GM12878 (cell line): Measurements from ENCODE around the gene STK11. TPM values are rescaled to one million over a fixed set of nuclear protein-coding genes. Genes with fewer than 3 reads are reported as not detected.

Source experiments
- ATAC-seq: fragments of 200-7000 bp; cut with Tn5 transposase; 3 replicates; pipeline ENCODE4 v1.9.1; 2020; ENCODE audit warnings: mild to moderate bottlenecking, moderate library complexity
- BruUV-seq: library from RNA; stranded (reverse); fragments of 400-500 nt; replicated peaks from 2 replicates; lab custom pipeline; 2021; lab: Mats Ljungman, UMichigan
- CTCF ChIA-PET: fragments of 300-600 bp; sonication (Branson Sonifier 250); formaldehyde crosslinking; extraction: SDS; loops from one replicate; lab custom pipeline; 2021; ENCODE audit warnings: inconsistent platforms; lab: Yijun Ruan, JAX
- POLR2A ChIA-PET: fragments of 350-600 bp; formaldehyde crosslinking; extraction: SDS; loops from one replicate; lab custom pipeline; 2021; ENCODE audit warnings: inconsistent platforms; lab: Charles Lee
- RAD21 ChIA-PET: fragments of 300-600 bp; sonication (Branson Sonifier 250); formaldehyde crosslinking; loops from one replicate; lab custom pipeline; 2023; ENCODE audit warnings: antibody characterized with exemption; ENCODE audit not compliant: unreplicated experiment; lab: Charles Lee
- SMC1A ChIA-PET: fragments of 300-600 bp; sonication (Branson Sonifier 250); formaldehyde crosslinking; loops from one replicate; lab custom pipeline; 2023; ENCODE audit not compliant: unreplicated experiment, uncharacterized antibody; lab: Charles Lee
- DNase-seq: peaks from one replicate; pipeline ENCODE4 v3.0.0-alpha.2; 2011; ENCODE audit warnings: low read depth, low spot score
- FAIRE-seq: peaks from 3 replicates; lab custom pipeline; 2011; peaks lifted over from hg19 to GRCh38; lab: Jason Lieb, UNC
- H2AFZ ChIP-seq: 2 replicates; pipeline ENCODE4 v1.6.0; 2011; ENCODE audit warnings: low read depth, low read length, control low read depth; ENCODE audit not compliant: control insufficient read depth
- H3K27ac ChIP-seq: 2 replicates; pipeline ENCODE4 v1.5.1; 2011; ENCODE audit warnings: control low read depth; ENCODE audit not compliant: control insufficient read depth, insufficient read depth
- H3K27me3 ChIP-seq, 2 experiments: replicated peaks in 1 of 2; 2 replicates each; pipeline versions ENCODE4 v1.6.0 to v1.6.1; 2011; ENCODE audit warnings: low read length in 1 of 2; ENCODE audit not compliant: control insufficient read depth in 2 of 2, insufficient read depth in 2 of 2
- H3K36me3 ChIP-seq, 2 experiments: 2 replicates each; pipeline ENCODE4 v1.5.1; 2011; ENCODE audit warnings: low read length in 1 of 2; ENCODE audit not compliant: control insufficient read depth in 2 of 2, insufficient read depth in 2 of 2
- H3K4me1 ChIP-seq: 2 replicates; pipeline ENCODE4 v1.6.1; 2011; ENCODE audit warnings: mild to moderate bottlenecking, low read length, moderate library complexity, mixed read lengths; ENCODE audit not compliant: control insufficient read depth, insufficient read depth
- H3K4me2 ChIP-seq: 2 replicates; pipeline ENCODE4 v1.6.0; 2011; ENCODE audit warnings: control low read depth; ENCODE audit not compliant: control insufficient read depth, insufficient read depth
- H3K4me3 ChIP-seq: fragments of 200-600 bp; sonication (generic); 2 replicates; pipeline ENCODE4 v1.5.1; 2016
- H3K79me2 ChIP-seq: 2 replicates; pipeline ENCODE4 v1.6.0; 2011; ENCODE audit warnings: low read length; ENCODE audit not compliant: control insufficient read depth, insufficient read depth
- H3K9ac ChIP-seq: 2 replicates; pipeline ENCODE4 v1.8.0; 2011; ENCODE audit warnings: low read length, control low read depth, mixed read lengths; ENCODE audit not compliant: control insufficient read depth, insufficient read depth
- H3K9me3 ChIP-seq: replicated peaks from 3 replicates; pipeline ENCODE4 v1.5.1; 2011; ENCODE audit warnings: mild to moderate bottlenecking, low read length; ENCODE audit not compliant: control insufficient read depth, insufficient read depth
- H4K20me1 ChIP-seq: 2 replicates; pipeline ENCODE4 v1.6.0; 2011; ENCODE audit not compliant: control insufficient read depth, insufficient read depth
- CBFB ChIP-seq: IDR thresholded peaks from 2 replicates; pipeline ENCODE4 v1.6.1; 2016; ENCODE audit warnings: antibody characterized with exemption, low read depth
- CHD4 ChIP-seq: fragments of 200-600 bp; sonication (generic); IDR thresholded peaks from 2 replicates; pipeline ENCODE4 v1.6.1; 2016; ENCODE audit warnings: mild to moderate bottlenecking
- ESRRA ChIP-seq: IDR thresholded peaks from 2 replicates; pipeline ENCODE4 v1.6.1; 2012; ENCODE audit warnings: mild to moderate bottlenecking, low read length, improper control_type of control experiment
- IKZF2 ChIP-seq, 2 experiments: fragments of 450-650 bp; IDR thresholded peaks; 2 replicates each; pipeline ENCODE4 v1.6.1; 2017; ENCODE audit warnings: mild to moderate bottlenecking in 2 of 2, moderate library complexity in 2 of 2
- IRF4 ChIP-seq: IDR thresholded peaks from 2 replicates; pipeline ENCODE4 v1.6.1; 2011; ENCODE audit warnings: low read depth, low read length
- MYC ChIP-seq: IDR thresholded peaks from 2 replicates; pipeline ENCODE4 v1.6.1; 2011; ENCODE audit warnings: mild to moderate bottlenecking, low read length, moderate library complexity, inconsistent platforms; ENCODE audit not compliant: insufficient read depth, insufficient replicate concordance, insufficient read length, severe bottlenecking
- NR2F1 ChIP-seq: fragments of 450-650 bp; conservative IDR thresholded peaks from 2 replicates; pipeline ENCODE4 v1.6.1; 2017; ENCODE audit warnings: mild to moderate bottlenecking
- PML ChIP-seq: IDR thresholded peaks from 2 replicates; pipeline ENCODE4 v1.6.1; 2012; ENCODE audit warnings: low read length, inconsistent platforms
- TCF3 ChIP-seq: IDR thresholded peaks from 2 replicates; pipeline ENCODE4 v1.6.1; 2012; ENCODE audit warnings: low read depth, mild to moderate bottlenecking, low read length, borderline replicate concordance; ENCODE audit not compliant: insufficient read depth
- ZNF217 ChIP-seq: fragments of 450-650 bp; IDR thresholded peaks from 2 replicates; pipeline ENCODE4 v1.6.1; 2017; ENCODE audit warnings: antibody characterized with exemption, mild to moderate bottlenecking
- WGBS: methylation state at CpG from one replicate; pipeline ENCODE4 v1.1.6; 2016; ENCODE audit warnings: low lambda C conversion rate; ENCODE audit not compliant: insufficient replicate concordance, insufficient coverage; ENCODE audit errors: missing lambda C conversion rate; 5-methylcytosine and 5-hydroxymethylcytosine counted together
- in situ Hi-C: fragments of 300-500 bp; cut with MboI; formaldehyde crosslinking; loops from 9 replicates; pipeline ENCODE4 v1.14.3; 2018; ENCODE audit warnings: mixed read lengths
- intact Hi-C: fragments of 100-400 bp; cut with micrococcal nuclease; formaldehyde crosslinking; loops from one replicate; pipeline ENCODE4 v1.14.2; 2022; ENCODE audit not compliant: unreplicated experiment
- polyA plus RNA-seq, 11 experiments: library from polyadenylated mRNA; depleted of rRNA in 4 of 11; unstranded in 6 of 11; stranded (reverse) in 5 of 11; fragments of >200 nt; fragmentation: Nextera tagmentation in 4 of 11; fragmentation: Illumina TruSeq in 1 of 11; extraction: Ambion mirVana in 4 of 11; extraction: Trizol in 1 of 11; gene quantifications; 1 replicate in 1 of 11; 2 replicates in 10 of 11; pipeline versions ENCODE4 v1.2.1 to v1.2.3, GENCODE V29; 2011 to 2016; ENCODE audit warnings: inconsistent platforms in 2 of 11, missing spikeins in 2 of 11, low read depth in 1 of 11
- total RNA-seq, 4 experiments: library from RNA; depleted of rRNA in 3 of 4; stranded (reverse); fragments of >200 nt in 3 of 4; fragmentation: Illumina TruSeq in 1 of 4; extraction: Trizol in 1 of 4; gene quantifications; 2 replicates each; pipeline versions ENCODE4 v1.2.1 to v1.2.3, GENCODE V29; 2013 to 2021
- TF ChIP-seq, protein P1 (sequence below): fragments of 450-650 bp; IDR thresholded peaks from 2 replicates; pipeline ENCODE4 v1.6.1; 2017; ENCODE audit warnings: mild to moderate bottlenecking
- TF ChIP-seq, protein P2 (sequence below): IDR thresholded peaks from 2 replicates; pipeline ENCODE4 v1.6.1; 2011; ENCODE audit warnings: mild to moderate bottlenecking, low read depth, low read length, moderate library complexity; ENCODE audit not compliant: insufficient replicate concordance

Gene STK11
- total and polyA plus RNA-seq, 10 of the 15 experiments (the other 5 are each of a cell fraction or from before 2014, with no cell fraction given), result 0.33 to 71.0 (median 23.8) TPM

GRCh38 chr19:1234051-1234954 is 28.7 kb downstream of the STK11 start:
- no TSS peak for BruUV-seq
- no peak overlapping the region for H2AFZ ChIP-seq
- no peak for ATAC-seq
- ChIA-PET RAD21 (no interaction called here), POLR2A (no interaction called here), SMC1A (no interaction called here), CTCF (no interaction called here)
- no peak for DNase-seq
- no peak overlapping the region for H3K9ac ChIP-seq
- no peak overlapping the region for H3K4me3 ChIP-seq
- no peaks in the 10 kb centered on the region for H3K36me3 ChIP-seq
- H3K4me2 ChIP-seq, result no peak overlapping the region
- in situ Hi-C loops (no loop called here), intact Hi-C loops (no loop called here)
- H3K79me2 ChIP-seq, result no peaks in the 10 kb centered on the region
- no peaks in the 10 kb centered on the region; the same call in 2 of the 3 replicates for H3K9me3 ChIP-seq
- TF ChIP-seq, protein P1, sequence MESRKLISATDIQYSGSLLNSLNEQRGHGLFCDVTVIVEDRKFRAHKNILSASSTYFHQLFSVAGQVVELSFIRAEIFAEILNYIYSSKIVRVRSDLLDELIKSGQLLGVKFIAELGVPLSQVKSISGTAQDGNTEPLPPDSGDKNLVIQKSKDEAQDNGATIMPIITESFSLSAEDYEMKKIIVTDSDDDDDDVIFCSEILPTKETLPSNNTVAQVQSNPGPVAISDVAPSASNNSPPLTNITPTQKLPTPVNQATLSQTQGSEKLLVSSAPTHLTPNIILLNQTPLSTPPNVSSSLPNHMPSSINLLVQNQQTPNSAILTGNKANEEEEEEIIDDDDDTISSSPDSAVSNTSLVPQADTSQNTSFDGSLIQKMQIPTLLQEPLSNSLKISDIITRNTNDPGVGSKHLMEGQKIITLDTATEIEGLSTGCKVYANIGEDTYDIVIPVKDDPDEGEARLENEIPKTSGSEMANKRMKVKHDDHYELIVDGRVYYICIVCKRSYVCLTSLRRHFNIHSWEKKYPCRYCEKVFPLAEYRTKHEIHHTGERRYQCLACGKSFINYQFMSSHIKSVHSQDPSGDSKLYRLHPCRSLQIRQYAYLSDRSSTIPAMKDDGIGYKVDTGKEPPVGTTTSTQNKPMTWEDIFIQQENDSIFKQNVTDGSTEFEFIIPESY, result no peak
- TF ChIP-seq IRF4, result no peak
- TF ChIP-seq, protein P2, sequence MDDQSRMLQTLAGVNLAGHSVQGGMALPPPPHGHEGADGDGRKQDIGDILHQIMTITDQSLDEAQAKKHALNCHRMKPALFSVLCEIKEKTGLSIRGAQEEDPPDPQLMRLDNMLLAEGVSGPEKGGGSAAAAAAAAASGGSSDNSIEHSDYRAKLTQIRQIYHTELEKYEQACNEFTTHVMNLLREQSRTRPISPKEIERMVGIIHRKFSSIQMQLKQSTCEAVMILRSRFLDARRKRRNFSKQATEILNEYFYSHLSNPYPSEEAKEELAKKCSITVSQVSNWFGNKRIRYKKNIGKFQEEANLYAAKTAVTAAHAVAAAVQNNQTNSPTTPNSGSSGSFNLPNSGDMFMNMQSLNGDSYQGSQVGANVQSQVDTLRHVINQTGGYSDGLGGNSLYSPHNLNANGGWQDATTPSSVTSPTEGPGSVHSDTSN, result no peak
- no peak for TF ChIP-seq NR2F1
- TF ChIP-seq TCF3, result no peak
- TF ChIP-seq CBFB, result no peak
- TF ChIP-seq IKZF2 (IDR thresholded peaks at IDR 0.05), result no peak
- no peak for TF ChIP-seq ESRRA
- no peak for TF ChIP-seq MYC
- TF ChIP-seq PML, result no peak
- no peak for TF ChIP-seq CHD4
- TF ChIP-seq ZNF217, result no peak
- FAIRE-seq, result no peak
- no peak overlapping the region for H3K27ac ChIP-seq
- no peaks in the 10 kb centered on the region for H4K20me1 ChIP-seq
- 58% methylated on average over 39 of the region's 45 CpGs for WGBS
- peaks cover 0 to 10% of the 10 kb centered on the region in 2 experiments; a peak in 3 of 4 replicates for H3K27me3 ChIP-seq
- H3K4me1 ChIP-seq, result no peaks in the 10 kb centered on the region
